GM12872 (cell line): Measurements from ENCODE around the gene DAPP1.

Experiments used
- TF ChIP-seq, protein P1 (sequence below): IDR thresholded peaks from 3 replicates; pipeline ENCODE4 v1.5.1; 2011; ENCODE audit warnings: low read depth, mild to moderate bottlenecking, low read length, moderate library complexity; ENCODE audit not compliant: insufficient read depth

The DAPP1 gene

DNA sequence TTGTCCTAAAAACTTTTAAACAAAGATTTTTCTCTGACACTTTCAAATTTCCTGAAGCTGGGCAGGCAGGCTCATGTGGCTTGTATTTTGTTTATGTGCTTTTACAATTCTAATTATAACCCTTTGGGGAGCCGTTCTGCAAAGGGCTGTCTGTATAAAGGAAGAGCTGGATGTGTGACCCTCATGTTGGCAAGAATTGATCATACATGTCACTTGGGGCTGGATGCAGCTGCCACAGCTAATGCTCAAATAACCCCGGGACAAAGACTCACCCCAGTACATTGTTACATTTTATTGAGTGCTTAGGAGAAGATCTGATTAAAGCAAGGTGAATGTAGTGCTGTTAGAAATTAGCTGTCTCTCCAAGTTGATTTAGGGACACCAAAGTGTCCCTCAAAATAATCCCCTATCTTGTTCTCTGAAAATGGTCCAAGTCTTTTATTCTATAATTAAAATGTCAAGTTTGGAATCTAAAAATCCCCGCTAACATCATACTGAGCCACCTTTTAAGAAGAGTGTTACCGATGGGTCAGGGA is 13.0 kb upstream of the DAPP1 start:
- TF ChIP-seq, protein P1, sequence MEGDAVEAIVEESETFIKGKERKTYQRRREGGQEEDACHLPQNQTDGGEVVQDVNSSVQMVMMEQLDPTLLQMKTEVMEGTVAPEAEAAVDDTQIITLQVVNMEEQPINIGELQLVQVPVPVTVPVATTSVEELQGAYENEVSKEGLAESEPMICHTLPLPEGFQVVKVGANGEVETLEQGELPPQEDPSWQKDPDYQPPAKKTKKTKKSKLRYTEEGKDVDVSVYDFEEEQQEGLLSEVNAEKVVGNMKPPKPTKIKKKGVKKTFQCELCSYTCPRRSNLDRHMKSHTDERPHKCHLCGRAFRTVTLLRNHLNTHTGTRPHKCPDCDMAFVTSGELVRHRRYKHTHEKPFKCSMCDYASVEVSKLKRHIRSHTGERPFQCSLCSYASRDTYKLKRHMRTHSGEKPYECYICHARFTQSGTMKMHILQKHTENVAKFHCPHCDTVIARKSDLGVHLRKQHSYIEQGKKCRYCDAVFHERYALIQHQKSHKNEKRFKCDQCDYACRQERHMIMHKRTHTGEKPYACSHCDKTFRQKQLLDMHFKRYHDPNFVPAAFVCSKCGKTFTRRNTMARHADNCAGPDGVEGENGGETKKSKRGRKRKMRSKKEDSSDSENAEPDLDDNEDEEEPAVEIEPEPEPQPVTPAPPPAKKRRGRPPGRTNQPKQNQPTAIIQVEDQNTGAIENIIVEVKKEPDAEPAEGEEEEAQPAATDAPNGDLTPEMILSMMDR: no peak

DNA sequence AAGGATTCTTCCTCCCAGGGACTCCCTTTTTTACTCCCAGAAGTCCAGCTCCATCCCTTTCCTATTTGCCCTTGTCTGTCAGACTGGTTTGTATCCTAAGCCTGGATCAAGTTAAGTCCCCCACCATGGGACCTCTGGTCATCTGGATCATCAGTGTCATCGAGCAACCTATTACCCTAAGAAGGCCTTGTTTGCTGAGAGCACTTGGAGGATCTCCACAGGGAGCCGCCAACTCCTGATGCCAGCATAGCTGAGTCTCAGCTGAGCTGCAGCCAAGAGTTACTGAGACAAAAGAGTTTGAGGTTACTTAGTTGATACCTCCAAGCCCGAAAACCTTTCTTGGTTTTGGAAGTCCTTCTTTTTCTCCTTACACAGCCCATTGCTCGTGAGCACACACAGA is 10.1 kb upstream of the DAPP1 start:
- TF ChIP-seq, protein P1: no peak

DNA sequence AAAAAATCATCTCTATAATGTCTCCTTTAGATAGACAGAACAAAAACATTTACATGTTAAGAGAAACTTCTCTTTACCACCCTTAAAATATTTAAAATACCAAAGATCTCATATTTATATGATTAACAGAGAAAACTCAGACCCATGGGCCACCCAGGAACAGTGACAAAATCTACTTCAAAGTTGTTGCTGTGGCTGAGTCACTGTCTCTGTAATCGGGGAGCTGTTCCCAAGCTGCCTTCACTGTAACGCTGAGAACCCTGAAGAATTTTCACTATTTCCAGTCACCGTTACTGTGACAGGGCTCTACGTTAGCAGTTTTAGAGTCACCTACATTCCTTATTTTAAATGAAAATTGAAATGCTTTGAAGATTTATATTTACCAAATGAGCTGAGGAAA is 9.0 kb upstream of the DAPP1 start:
- TF ChIP-seq, protein P1: no peak

DNA sequence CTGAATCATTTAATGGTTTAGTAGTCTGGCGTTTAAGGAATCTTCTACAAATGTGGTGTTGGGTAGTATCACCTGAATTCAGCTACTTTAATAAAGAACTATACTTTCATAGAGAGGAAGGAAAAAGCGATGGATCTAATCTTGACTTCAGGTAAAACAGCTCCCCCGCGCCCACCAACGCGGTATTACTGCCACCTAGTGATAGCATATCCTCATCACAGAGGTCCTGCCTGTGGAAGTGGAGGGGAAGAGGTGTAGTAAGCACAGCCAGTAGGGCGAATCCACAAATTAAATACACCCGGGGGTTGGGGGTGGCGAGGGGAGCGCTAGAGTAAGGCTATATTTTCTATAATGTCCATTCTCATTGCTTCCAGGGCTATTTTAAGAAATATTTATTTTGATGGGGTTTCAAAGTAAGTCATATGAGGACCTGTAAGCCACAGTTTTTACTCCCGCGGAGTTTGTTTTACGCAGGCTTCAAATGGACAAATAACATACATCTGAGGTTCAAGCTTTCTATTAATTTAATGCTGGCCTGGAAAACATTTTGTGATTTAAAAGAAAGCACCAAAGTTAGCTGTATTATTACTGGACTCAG is 8.3 kb upstream of the DAPP1 start:
- TF ChIP-seq, protein P1: peak; percentile 73

DNA sequence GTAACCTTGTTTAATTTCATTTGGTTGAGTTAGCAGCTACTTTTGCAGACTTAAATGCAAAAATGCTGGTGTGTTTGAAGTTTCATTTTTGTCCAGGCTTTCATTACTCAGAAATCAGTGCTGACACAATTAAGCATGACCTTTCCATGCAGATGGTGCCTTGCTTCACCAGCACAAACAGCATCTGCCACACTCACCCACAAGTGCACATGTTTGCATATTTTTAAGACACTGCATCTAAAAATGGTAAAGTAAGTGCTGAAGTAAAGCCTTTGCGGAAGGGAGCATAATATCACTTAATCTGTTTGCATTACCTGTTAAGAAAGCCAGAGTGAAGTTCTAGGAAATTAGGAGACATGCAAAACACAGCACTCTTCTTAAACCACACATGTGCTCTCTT is 7.3 kb upstream of the DAPP1 start:
- TF ChIP-seq, protein P1: no peak

DNA sequence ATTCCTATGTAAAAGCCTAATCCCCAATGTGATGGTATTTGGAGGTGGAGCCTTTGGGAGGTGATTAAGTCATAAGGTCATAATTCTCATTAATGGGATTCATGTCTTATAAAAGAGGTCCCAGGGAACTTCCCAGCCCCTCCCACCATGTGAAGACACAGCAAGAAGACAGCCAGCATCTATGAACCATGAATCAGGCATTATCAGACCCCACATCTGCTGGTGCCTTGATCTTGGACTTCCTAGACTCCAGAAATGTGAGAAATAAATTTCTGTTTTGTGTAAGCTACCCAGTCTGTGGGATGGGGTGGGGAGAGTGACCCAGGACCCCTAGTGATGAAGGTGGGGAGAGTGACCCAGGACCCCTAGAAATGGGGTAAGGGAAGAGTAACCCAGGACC is 6.1 kb upstream of the DAPP1 start:
- TF ChIP-seq, protein P1: no peak

DNA sequence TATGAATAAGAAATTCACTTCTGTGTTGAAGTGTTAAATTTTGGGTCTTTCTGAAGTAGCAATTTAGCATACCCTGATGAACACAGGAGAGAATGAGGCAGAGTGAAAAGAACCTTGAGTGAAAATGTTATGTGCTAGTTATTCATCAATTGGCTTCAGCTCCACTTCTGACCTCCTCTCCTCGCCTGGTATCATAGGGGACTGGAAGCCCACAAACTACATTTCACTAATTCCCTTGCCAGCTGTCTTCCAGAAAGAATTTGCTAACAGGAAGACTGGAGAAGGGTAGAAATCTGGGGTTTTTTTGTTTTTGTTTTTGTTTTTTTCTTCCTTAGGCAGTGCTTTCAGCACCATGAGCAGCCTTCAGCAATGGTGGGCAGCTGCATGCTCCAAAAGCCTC is 5.5 kb upstream of the DAPP1 start:
- TF ChIP-seq, protein P1: no peak
